Measurements from ENCODE around the gene KDM5A. TPM values are rescaled to one million over a fixed set of nuclear protein-coding genes. Genes with fewer than 3 reads are reported as not detected.

Gene KDM5A
- polyA plus RNA-seq, 1 of the 3 experiments (the other 2 are of a cell fraction) = 6.2 TPM

DNA sequence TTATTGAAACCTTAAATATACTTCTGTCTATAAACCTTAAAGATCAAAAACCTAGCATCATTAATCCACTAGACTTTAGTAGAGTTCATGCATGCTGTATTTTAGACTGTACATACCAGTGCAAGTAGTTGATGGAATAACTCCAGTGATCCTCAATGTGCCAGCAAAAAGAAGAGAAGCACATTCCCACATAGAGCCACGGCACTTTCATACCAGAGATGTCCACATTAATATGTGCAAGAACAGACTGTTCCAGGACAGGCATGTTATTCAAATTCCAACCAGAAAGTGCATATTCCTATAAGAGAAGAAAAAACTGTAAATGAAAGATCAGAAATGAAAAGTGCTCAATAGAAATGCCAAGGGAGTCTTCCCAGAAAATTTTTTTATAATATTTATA, 55.0 kb downstream of the KDM5A start:
- no peak for DNase-seq
- TF ChIP-seq SMC3 (IDR thresholded peaks at IDR 0.05; ENCODE audit: low read depth, low read length) = no peak
- no peak for TF ChIP-seq TEAD4 (IDR thresholded peaks at IDR 0.05; ENCODE audit: borderline replicate concordance, insufficient read depth)
- Histone ChIP-seq H3K79me2 (ENCODE audit: insufficient read depth) (peaks cover 20% of the 10 kb centered on the region), H3K27me3 (ENCODE audit: insufficient read depth) (no peaks in the 10 kb centered on the region), H3K36me3 (replicated peaks in 1 of 2; ENCODE audit: control insufficient read depth in 1 of 2, insufficient read depth in 2 of 2, low read length in 1 of 2) (peaks cover 58 to 81% of the 10 kb centered on the region in 2 experiments), H3K9me2 (no peaks in the 10 kb centered on the region), H3K27ac (ENCODE audit: low read depth in 2 of 2, low read length in 1 of 2) (no peak overlapping the region), H2AFZ (ENCODE audit: low read depth) (no peak overlapping the region), H3K4me3 (ENCODE audit: low read depth in 2 of 2, low read length in 1 of 2) (no peak overlapping the region), H3K9me3 (no peaks in the 10 kb centered on the region), H3K4me1 (ENCODE audit: control insufficient read depth in 1 of 2, insufficient read depth in 2 of 2, low read depth in 1 of 2, low read length in 1 of 2) (no peaks in the 10 kb centered on the region; a peak in 1 of 4 replicates), H3F3A (replicated peaks; ENCODE audit: insufficient read depth) (no peaks in the 10 kb centered on the region), H4K20me1 (ENCODE audit: insufficient read depth) (no peaks in the 10 kb centered on the region), H3K9ac (no peak overlapping the region), H3K4me2 (no peak overlapping the region)
- CTCF ChIA-PET = no interaction called here
- POLR2A ChIA-PET = interaction anchor here (0.6 kb wide), 1 partner anchor 16 kb away, joined by 6 read pairs; no protein-coding TSS in a partner anchor
- WGBS (ENCODE audit: low lambda C conversion rate) = 88% methylated on average over 1 of the region's 1 CpG

GRCh38 chr12:332581-333205, 56.4 kb downstream of the KDM5A start:
- no peak for DNase-seq

DNA sequence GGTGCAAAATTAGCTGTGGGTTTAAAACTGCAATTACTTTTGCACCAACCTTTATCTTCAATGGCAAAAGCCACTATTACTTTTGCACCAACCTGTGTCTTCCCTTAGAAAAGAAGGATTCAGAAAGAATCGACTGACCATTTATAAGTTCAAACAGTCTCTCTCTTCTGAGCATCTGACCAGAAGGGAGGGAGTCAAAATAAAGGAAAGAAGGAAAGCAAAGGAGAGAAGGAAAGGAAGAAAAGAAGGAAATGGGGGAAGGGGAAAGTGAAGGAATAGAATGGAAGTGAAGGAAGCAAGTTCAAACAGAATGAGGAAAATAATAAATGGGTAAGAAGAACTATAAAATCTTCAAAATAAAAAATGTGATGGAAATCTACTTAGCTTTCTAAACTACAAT, 57.8 kb downstream of the KDM5A start:
- Histone ChIP-seq H3K9me2 (no peaks in the 10 kb centered on the region), H3K4me2 (no peak overlapping the region), H3K27me3 (ENCODE audit: insufficient read depth) (no peaks in the 10 kb centered on the region), H3K9me3 (no peaks in the 10 kb centered on the region), H3K36me3 (replicated peaks in 1 of 2; ENCODE audit: control insufficient read depth in 1 of 2, insufficient read depth in 2 of 2, low read length in 1 of 2) (peaks cover 66 to 72% of the 10 kb centered on the region in 2 experiments), H3K79me2 (ENCODE audit: insufficient read depth) (peaks cover 6% of the 10 kb centered on the region; the same call in 1 of the 2 replicates), H3K4me3 (ENCODE audit: low read depth in 2 of 2, low read length in 1 of 2) (no peak overlapping the region), H3K4me1 (ENCODE audit: control insufficient read depth in 1 of 2, insufficient read depth in 2 of 2, low read depth in 1 of 2, low read length in 1 of 2) (no peaks in the 10 kb centered on the region; a peak in 1 of 4 replicates), H4K20me1 (ENCODE audit: insufficient read depth) (no peaks in the 10 kb centered on the region), H3K27ac (ENCODE audit: low read depth in 2 of 2, low read length in 1 of 2) (no peak overlapping the region), H3K9ac (no peak overlapping the region), H3F3A (replicated peaks; ENCODE audit: insufficient read depth) (no peaks in the 10 kb centered on the region), H2AFZ (ENCODE audit: low read depth) (no peak overlapping the region)
- ChIA-PET CTCF (interaction anchor here (1.1 to 1.8 kb wide), 3 partner anchors 12 to 111 kb away, joined by 4 read pairs; no protein-coding TSS in a partner anchor), POLR2A (no interaction called here)
- WGBS (ENCODE audit: low lambda C conversion rate) = 88% methylated on average over 1 of the region's 1 CpG
- TF ChIP-seq ELF1 (IDR thresholded peaks at IDR 0.05) = no peak
- DNase-seq = no peak

More at GRCh38 chr12:332581-333205, 56.4 kb downstream of the KDM5A start:
- POLR2A ChIA-PET = no interaction called here
- no peaks in the 10 kb centered on the region for H3K9me3 ChIP-seq
- H3K9ac ChIP-seq = no peak overlapping the region
- H3K27ac ChIP-seq (ENCODE audit: low read depth in 2 of 2, low read length in 1 of 2) = no peak overlapping the region
- TF ChIP-seq FOSL2 (IDR thresholded peaks at IDR 0.05; ENCODE audit: borderline replicate concordance, low read depth) = peak; percentile 11; the same call in 1 of the 2 replicates
- TF ChIP-seq TEAD4 (IDR thresholded peaks at IDR 0.05; ENCODE audit: borderline replicate concordance, insufficient read depth) = no peak
- TF ChIP-seq TCF12 (IDR thresholded peaks at IDR 0.05) = no peak
- no peak for TF ChIP-seq JUND (IDR thresholded peaks at IDR 0.05)
- CTCF ChIA-PET = interaction anchor here (0.6 kb wide), 1 partner anchor 129 kb away, joined by 3 read pairs; no protein-coding TSS in a partner anchor
- WGBS (ENCODE audit: low lambda C conversion rate) = 78% methylated on average over 2 of the region's 2 CpGs
- no peaks in the 10 kb centered on the region for H3K27me3 ChIP-seq (ENCODE audit: insufficient read depth)
- H2AFZ ChIP-seq (ENCODE audit: low read depth) = no peak overlapping the region
- H3K4me2 ChIP-seq = no peak overlapping the region
- H3K4me3 ChIP-seq (ENCODE audit: low read depth in 2 of 2, low read length in 1 of 2) = no peak overlapping the region
- H3K36me3 ChIP-seq (replicated peaks in 1 of 2; ENCODE audit: control insufficient read depth in 1 of 2, insufficient read depth in 2 of 2, low read length in 1 of 2) = peaks cover 64 to 83% of the 10 kb centered on the region in 2 experiments
- H3K79me2 ChIP-seq (ENCODE audit: insufficient read depth) = peaks cover 15% of the 10 kb centered on the region
- H4K20me1 ChIP-seq (ENCODE audit: insufficient read depth) = no peaks in the 10 kb centered on the region
- no peaks in the 10 kb centered on the region for H3K9me2 ChIP-seq
- H3F3A ChIP-seq (replicated peaks; ENCODE audit: insufficient read depth) = no peaks in the 10 kb centered on the region
- no peaks in the 10 kb centered on the region; a peak in 1 of 4 replicates for H3K4me1 ChIP-seq (ENCODE audit: control insufficient read depth in 1 of 2, insufficient read depth in 2 of 2, low read depth in 1 of 2, low read length in 1 of 2)
